Osteoblast (primary cell): ENCODE results near the gene HTRA3. TPM values are rescaled to one million over a fixed set of nuclear protein-coding genes. Genes with fewer than 3 reads are reported as not detected.
A peak's percentile ranks its signal among the peaks of the same experiment; 100 is the strongest.

Source experiments
- DNase-seq: peaks from one replicate; pipeline ENCODE4 v3.0.0; 2011; ENCODE audit warnings: low spot score, mixed read lengths; ENCODE audit not compliant: insufficient read length; ENCODE audit errors: missing footprints
- H2AFZ ChIP-seq: 2 replicates; pipeline ENCODE4 v1.6.0; 2011; ENCODE audit warnings: mild to moderate bottlenecking, low read length
- H3K27ac ChIP-seq: 2 replicates; pipeline ENCODE4 v1.5.1; 2011; ENCODE audit warnings: mild to moderate bottlenecking, low read depth, low read length, moderate library complexity
- H3K27me3 ChIP-seq: 2 replicates; pipeline ENCODE4 v1.6.0; 2012; ENCODE audit warnings: mild to moderate bottlenecking, control low read depth, inconsistent platforms, low read length, moderate library complexity; ENCODE audit not compliant: insufficient read depth
- H3K36me3 ChIP-seq: 2 replicates; pipeline ENCODE4 v1.5.1; 2011; ENCODE audit warnings: mild to moderate bottlenecking, low read length, control low read depth, moderate library complexity; ENCODE audit not compliant: insufficient read depth
- H3K4me1 ChIP-seq: 2 replicates; pipeline ENCODE4 v1.5.1; 2011; ENCODE audit warnings: mild to moderate bottlenecking, low read length, control low read depth, moderate library complexity; ENCODE audit not compliant: insufficient read depth
- H3K4me2 ChIP-seq: 2 replicates; pipeline ENCODE4 v1.6.0; 2011; ENCODE audit warnings: mild to moderate bottlenecking, low read length; ENCODE audit not compliant: insufficient read depth
- H3K4me3 ChIP-seq: fragments of 200-600 bp; sonication (generic); 3 replicates; pipeline ENCODE4 v1.5.1; 2012; ENCODE audit warnings: mild to moderate bottlenecking, low read length, inconsistent platforms; ENCODE audit not compliant: insufficient read depth
- H3K79me2 ChIP-seq: 2 replicates; pipeline ENCODE4 v1.6.0; 2012; ENCODE audit warnings: mild to moderate bottlenecking, low read length, control low read depth, inconsistent platforms; ENCODE audit not compliant: insufficient read depth
- H3K9me3 ChIP-seq: 2 replicates; pipeline ENCODE4 v1.5.1; 2011; ENCODE audit warnings: low read depth, low read length, control low read depth
- H4K20me1 ChIP-seq: 2 replicates; pipeline ENCODE4 v1.6.0; 2012; ENCODE audit warnings: mild to moderate bottlenecking, low read length, control low read depth; ENCODE audit not compliant: insufficient read depth
- CTCF ChIP-seq: IDR thresholded peaks from 2 replicates; pipeline ENCODE4 v1.5.1; 2011; ENCODE audit warnings: mild to moderate bottlenecking, low read depth, low read length, moderate library complexity; ENCODE audit errors: extremely low read depth
- total RNA-seq: library from RNA; depleted of rRNA; stranded (reverse); fragments of >200 nt; gene quantifications from 2 replicates; pipeline ENCODE4 v1.2.3, GENCODE V29; 2012

Gene HTRA3
- total RNA-seq, 1 donor = 4.0 TPM

GRCh38 chr4:8272472-8273428 is 3.2 kb downstream of the HTRA3 start:
- Histone ChIP-seq H3K4me1 (peaks cover 16% of the 10 kb centered on the region), H3K9me3 (no peaks in the 10 kb centered on the region), H3K79me2 (no peaks in the 10 kb centered on the region), H2AFZ (no peak overlapping the region), H4K20me1 (no peaks in the 10 kb centered on the region), H3K4me3 (no peak overlapping the region), H3K36me3 (no peaks in the 10 kb centered on the region), H3K27ac (no peak overlapping the region), H3K4me2 (no peak overlapping the region), H3K27me3 (peaks cover 5% of the 10 kb centered on the region)
- TF ChIP-seq CTCF = no peak
- peak; percentile 89 for DNase-seq

DNA sequence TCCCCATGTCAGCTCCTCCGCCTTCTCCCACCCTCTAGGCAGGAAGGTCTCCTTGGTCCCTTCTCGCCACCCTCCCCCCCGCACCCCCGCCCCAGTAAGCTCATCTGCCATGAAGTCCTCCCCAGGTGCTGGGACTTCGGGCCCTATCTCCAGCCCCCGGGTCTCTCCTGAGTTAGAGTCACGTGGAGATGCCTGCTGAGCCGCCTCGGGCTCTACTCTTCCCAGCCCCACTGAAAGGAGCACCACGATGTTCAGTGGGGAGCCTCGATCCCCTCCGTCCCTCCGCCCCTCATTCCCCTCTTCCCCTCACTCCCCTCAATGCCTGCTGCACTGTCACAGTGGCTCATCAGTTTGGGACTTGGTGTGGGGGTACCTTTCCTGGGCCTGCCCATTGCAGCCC is 3.9 kb downstream of the HTRA3 start:
- no peak for TF ChIP-seq CTCF
- Histone ChIP-seq H3K4me3 (no peak overlapping the region), H3K4me1 (peaks cover 23% of the 10 kb centered on the region), H4K20me1 (no peaks in the 10 kb centered on the region), H3K4me2 (no peak overlapping the region), H2AFZ (no peak overlapping the region), H3K36me3 (no peaks in the 10 kb centered on the region), H3K27ac (no peak overlapping the region), H3K9me3 (no peaks in the 10 kb centered on the region), H3K27me3 (peaks cover 5% of the 10 kb centered on the region), H3K79me2 (no peaks in the 10 kb centered on the region)
- peak; percentile 69 for DNase-seq

DNA sequence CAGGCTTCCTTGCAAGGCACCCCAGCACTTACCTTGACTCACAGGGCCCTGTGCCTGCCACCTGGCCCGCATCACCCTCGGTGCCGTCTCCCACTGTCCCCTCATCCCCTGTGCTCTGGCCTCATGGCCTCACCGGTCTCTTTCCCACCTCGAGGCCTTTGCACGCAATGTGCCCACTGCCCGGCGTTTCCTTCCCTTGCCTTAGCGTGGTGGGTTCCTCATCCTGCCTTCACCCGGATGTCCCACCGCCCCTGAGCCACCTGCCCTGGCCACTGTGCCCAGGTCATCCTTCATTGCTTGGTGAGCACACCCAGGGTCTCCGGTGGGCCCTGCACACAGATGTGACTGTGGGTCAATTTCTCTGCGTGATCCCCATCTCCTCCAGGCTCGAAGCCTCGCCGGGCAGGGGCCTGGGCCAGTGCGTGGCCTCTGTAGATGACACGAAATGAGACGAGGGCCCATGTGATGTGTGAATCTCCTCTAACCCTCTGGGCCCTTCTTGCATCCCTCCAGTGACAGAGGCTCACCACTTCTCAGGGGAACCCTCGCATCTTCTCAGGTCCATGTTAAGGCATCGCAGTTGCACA is 4.6 kb downstream of the HTRA3 start:
- H3K9me3 ChIP-seq = no peaks in the 10 kb centered on the region
- no peak overlapping the region for H3K27ac ChIP-seq
- H3K4me2 ChIP-seq = no peak overlapping the region

More for the DNA sequence above, 4.6 kb downstream of the HTRA3 start:
- peaks cover 30% of the 10 kb centered on the region for H3K4me1 ChIP-seq
- H2AFZ ChIP-seq = no peak overlapping the region
- no peak for TF ChIP-seq CTCF
- H3K36me3 ChIP-seq = no peaks in the 10 kb centered on the region
- H3K27me3 ChIP-seq = peaks cover 5% of the 10 kb centered on the region
- H3K79me2 ChIP-seq = no peaks in the 10 kb centered on the region
- no peaks in the 10 kb centered on the region for H4K20me1 ChIP-seq
- peak; percentile 69 for DNase-seq
- H3K4me3 ChIP-seq = no peak overlapping the region
